ENCODE data around the gene TMEM243. TPM values are rescaled to one million over a fixed set of nuclear protein-coding genes. Genes with fewer than 3 reads are reported as not detected.
"Not testable (repeated sequence)": the region's sequence is repeated elsewhere in the genome, so short reads cannot be mapped to it uniquely, and the experiment has no call there.

Gene TMEM243
- total RNA-seq, 1 donor from 2014 or later = 7.7 TPM

- no peak for FAIRE-seq
- no peak for DNase-seq (ENCODE audit: low spot score in 2 of 2)
Observed at GRCh38 chr7:87213252-87213651, 6.3 kb downstream of the TMEM243 start.

- FAIRE-seq (no peak), DNase-seq (ENCODE audit: low spot score in 2 of 2) (no peak)
Observed at GRCh38 chr7:87212498-87212897, 7.0 kb downstream of the TMEM243 start.

DNA sequence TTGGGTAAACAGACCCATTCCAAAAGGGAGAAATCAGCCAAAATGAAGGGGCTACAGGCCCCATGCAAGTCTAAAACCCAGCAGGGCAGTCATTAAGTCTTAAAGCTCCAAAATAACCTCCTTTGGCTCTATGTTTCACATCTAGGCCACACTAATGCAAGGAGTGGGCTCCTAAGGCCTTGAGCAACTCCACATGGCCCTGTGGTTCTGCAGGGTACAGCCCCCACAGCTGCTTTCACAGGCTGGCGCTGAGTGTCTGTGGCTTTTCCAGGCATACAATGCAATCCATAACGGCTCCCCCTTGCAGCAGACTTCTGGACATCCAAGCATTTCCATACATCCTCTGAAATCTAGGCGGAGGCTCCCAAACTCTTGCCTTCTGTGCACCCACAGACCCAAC lies 9.0 kb downstream of the TMEM243 start:
- DNase-seq (ENCODE audit: low spot score in 2 of 2) (no peak), FAIRE-seq (no peak)

DNA sequence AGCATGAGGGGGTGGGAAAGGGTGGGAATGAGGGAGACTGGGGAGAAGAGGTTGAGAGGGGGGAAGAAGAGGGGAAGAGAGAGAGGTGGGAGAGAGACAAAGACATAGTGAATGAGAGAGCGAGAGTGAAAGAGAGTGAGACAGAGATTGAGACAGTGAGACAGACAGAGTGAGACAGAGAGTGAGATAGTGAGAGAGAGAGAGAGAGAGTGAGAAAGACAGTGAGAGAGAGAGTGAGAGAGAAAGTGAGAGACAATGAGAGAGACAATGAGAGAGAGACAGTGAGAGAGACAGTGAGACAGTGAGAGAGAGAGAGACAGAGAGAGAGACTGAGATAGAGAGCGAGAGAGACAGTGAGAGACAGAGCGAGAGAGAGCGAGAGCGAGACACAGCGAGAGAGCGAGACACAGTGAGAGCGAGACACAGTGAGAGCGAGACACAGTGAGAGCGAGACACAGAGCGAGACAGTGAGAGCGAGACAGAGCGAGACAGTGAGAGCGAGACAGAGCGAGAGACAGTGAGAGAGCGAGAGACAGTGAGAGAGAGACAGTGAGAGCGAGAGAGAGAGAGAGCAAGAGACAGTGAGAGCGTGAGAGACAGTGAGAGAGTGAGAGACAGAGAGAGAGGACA lies 10.1 kb downstream of the TMEM243 start:
- FAIRE-seq (no peak), DNase-seq (ENCODE audit: low spot score in 2 of 2) (no peak)

DNA sequence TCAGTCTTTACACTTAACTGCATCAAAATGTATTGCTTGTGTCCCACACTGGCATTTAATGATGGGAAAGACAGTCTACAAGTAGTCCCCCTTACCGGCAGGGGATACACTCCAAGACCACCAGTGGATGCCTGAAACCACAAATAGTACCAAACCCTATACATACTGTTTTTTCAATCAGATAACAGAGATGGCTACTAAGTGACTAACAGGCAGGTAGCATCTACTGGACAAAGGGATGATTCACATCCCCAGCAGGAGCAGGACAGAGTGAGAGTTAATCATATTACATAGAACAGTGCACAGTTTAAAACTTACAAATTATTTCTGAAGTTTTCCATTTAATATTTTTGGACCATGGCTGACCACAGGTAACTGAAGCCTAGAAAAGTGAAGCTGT lies 13.2 kb downstream of the TMEM243 start:
- FAIRE-seq (no peak), DNase-seq (ENCODE audit: low spot score in 2 of 2) (no peak)

DNA sequence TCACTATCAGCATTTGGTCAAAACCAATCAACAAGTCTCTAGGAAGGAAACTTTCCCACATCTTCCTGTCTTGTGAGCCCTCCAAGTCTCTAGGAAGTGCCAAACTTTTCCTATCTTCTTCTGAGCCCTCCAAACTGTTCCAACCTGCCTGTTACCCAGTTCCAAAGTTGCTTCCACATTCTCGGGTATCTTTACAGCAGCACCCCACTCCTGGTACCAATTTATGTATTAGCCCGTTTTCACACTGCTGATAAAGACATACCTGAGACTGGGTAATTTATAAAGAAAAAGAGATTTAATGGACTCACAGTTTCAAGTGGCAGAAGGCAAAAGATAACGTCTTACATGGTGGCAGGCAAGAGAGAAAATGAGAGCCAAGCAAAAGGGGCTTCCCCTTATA lies 13.8 kb downstream of the TMEM243 start:
- not testable (repeated sequence) for DNase-seq (ENCODE audit: low spot score in 2 of 2); FAIRE-seq

- DNase-seq (ENCODE audit: low spot score in 2 of 2) = no peak
- no peak for FAIRE-seq
Observed at GRCh38 chr7:87204933-87205332, 14.6 kb downstream of the TMEM243 start.

- FAIRE-seq = not testable (repeated sequence)
Observed at GRCh38 chr7:87203929-87204328, 15.6 kb downstream of the TMEM243 start.

GRCh38 chr7:87202705-87203104 lies 16.8 kb downstream of the TMEM243 start:
- FAIRE-seq (no peak), DNase-seq (ENCODE audit: low spot score in 2 of 2) (no peak)

More at GRCh38 chr7:87203929-87204328, 15.6 kb downstream of the TMEM243 start:
- DNase-seq (ENCODE audit: low spot score in 2 of 2) = not testable (repeated sequence)

GRCh38 chr7:87202208-87202607 lies 17.3 kb downstream of the TMEM243 start:
- no peak for FAIRE-seq

DNA sequence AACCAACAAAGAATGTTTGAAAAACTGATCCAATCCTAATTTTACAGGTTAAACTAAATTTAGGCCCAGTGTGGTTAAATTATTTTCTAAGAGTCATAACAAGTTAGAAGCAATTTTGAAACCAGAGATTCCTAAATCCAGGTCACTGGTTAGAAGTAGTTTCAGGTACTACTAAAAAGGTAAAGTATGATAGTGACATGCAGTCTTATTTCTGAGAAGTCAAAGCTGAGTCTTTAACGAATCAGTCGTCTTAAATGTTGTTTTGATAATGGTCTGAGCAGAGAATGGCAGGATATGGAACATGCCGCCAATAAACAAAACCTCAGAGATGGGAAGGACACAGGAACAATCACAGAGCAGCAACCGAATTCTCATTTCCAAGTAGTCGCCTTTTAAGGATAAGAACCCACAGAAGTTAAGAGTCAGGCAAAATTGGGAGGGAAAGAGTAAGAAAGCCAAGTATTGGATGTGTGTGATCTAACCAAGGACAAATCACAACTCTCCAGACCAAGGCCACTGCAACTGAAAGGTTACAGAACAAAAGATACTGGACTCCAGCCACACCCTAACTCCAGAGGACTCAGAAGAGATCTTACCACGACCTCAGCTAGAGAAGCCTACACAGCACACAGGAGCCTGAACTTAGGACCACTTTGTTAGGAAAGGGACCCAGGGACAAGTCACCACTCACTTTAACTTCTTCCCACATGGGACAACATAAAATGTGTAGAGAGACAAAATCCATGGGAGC lies 19.7 kb downstream of the TMEM243 start:
- FAIRE-seq = no peak

More at GRCh38 chr7:87202208-87202607, 17.3 kb downstream of the TMEM243 start:
- DNase-seq (ENCODE audit: low spot score in 2 of 2) = no peak

DNA sequence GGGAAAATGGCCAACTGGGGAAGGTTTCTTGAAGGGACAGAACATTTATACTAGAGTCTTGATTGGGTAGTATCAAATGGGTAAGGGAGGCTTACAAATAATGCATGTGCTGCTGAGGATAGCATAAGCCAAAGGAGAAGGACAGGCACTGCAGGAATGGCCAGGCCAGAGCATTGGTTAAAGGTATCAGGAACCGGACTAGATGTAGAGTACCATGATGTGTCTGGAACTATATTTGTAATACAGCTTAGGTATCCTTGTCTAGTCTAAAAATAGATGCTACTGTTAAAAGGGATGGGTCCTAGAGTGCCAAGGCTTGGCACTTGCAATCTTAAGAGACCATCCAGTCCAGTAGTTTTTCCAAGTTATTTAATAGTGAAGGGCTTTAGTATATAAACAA lies 20.3 kb downstream of the TMEM243 start:
- no peak for FAIRE-seq
- no peak for DNase-seq (ENCODE audit: low spot score in 2 of 2)

More for the DNA sequence above, 19.7 kb downstream of the TMEM243 start:
- DNase-seq (ENCODE audit: low spot score in 2 of 2) = no peak

GRCh38 chr7:87193912-87194311 lies 25.6 kb downstream of the TMEM243 start:
- DNase-seq (ENCODE audit: low spot score in 2 of 2) (no peak), FAIRE-seq (no peak)

- DNase-seq (ENCODE audit: low spot score in 2 of 2) = no peak
- no peak for FAIRE-seq
Observed at GRCh38 chr7:87192784-87193487, 26.6 kb downstream of the TMEM243 start.

GRCh38 chr7:87190783-87191182 lies 28.7 kb downstream of the TMEM243 start:
- no peak for DNase-seq (ENCODE audit: low spot score in 2 of 2)
- FAIRE-seq = no peak

DNA sequence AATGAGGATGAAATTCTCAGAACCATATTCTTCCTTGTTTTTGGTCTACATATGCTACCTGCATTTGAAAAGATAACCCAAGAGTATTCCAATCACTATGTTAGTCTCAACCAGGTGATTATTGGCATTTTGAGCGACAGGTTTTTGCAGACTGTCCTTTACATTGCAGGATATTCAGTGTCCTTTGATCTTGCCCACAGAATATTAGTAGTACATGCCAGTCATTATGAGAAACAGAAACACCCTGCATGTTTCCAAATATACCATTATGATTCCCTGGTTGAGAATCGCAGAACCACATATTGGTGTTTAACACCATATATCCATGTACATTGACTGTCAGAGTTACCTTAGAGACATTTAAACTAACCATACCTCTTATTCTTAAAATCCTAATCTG lies 30.6 kb downstream of the TMEM243 start:
- FAIRE-seq (no peak), DNase-seq (ENCODE audit: low spot score in 2 of 2) (no peak)

DNA sequence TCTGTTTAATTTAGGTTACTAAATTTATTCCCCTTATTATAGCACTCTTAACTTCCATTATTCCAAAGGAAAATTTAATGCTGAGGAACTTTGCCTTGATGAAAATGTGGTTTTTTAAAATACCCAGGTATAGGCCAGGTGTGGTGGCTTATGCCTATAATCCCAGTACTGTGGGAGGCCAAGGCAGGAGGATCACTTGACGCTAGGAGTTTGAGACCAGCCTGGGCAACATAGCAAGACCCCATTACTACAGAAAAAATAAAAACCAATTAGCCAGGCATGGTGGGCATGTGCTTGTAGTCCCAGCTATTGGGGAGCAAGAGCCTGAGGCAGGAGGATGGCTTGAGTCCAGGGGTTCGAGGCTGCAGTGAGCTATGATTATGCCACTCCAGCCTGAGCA lies 32.4 kb downstream of the TMEM243 start:
- FAIRE-seq (no peak), DNase-seq (ENCODE audit: low spot score in 2 of 2) (no peak)

GRCh38 chr7:87179180-87179579 lies 40.4 kb downstream of the TMEM243 start:
- peak; percentile 47 for FAIRE-seq
- DNase-seq (ENCODE audit: low spot score in 2 of 2) = no peak

GRCh38 chr7:87178320-87178719 lies 41.2 kb downstream of the TMEM243 start:
- no peak for DNase-seq (ENCODE audit: low spot score in 2 of 2)
- FAIRE-seq = peak; percentile 17

DNA sequence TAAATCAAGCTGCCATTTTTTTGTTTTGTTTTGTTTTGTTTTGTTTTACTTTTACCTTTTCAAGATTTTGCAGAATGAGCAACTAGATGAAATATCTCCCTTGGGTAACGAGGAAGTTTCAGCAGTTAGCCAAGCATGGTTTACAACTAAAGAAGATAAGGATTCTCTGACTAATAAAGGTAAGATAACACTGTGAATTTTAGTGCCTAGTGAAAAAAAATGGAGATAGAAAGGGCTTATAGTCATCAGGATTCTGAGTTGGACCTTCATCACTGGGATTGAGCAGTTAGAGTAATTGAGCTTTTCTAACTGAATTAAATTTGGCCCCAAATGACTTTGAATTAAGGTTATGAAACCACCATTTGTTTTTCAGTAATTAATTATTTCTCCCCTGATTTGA lies 46.1 kb downstream of the TMEM243 start:
- DNase-seq (ENCODE audit: low spot score in 2 of 2) = no peak
- FAIRE-seq = no peak

DNA sequence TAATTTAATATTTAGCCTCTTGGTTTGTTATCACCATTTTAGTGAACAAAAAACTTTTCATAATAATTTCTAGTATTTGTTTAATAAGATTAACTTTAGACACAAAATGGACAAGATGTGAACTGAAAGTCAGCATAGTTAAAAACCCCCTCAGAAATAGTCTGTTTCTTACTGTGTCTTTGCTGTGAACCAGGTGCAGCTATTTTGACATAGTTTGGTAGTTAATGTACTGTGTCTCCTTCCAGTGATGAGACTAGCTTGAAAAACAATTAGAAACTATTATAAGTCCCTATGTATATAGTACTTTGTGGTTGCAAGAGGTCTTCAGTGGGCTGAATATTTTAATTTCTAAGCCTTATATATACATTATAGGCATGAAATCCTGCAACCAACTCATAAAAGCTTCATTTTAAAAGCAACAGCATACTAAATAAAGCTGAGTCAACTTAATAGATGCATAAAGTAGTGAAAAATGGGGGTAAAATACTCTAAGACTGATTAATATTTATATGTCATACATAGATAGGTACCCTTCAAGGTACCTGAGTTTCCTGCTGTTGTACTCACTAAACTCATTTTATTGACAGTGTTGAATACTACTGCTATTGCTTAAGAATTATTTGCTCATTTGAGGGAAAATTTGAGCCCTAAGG lies 48.1 kb downstream of the TMEM243 start:
- DNase-seq (ENCODE audit: low spot score in 2 of 2) (no peak), FAIRE-seq (no peak)
